ENCODE data around the gene HNMT.
"Not testable (repeated sequence)": the region's sequence is repeated elsewhere in the genome, so short reads cannot be mapped to it uniquely, and the experiment has no call there.

The HNMT gene

DNA sequence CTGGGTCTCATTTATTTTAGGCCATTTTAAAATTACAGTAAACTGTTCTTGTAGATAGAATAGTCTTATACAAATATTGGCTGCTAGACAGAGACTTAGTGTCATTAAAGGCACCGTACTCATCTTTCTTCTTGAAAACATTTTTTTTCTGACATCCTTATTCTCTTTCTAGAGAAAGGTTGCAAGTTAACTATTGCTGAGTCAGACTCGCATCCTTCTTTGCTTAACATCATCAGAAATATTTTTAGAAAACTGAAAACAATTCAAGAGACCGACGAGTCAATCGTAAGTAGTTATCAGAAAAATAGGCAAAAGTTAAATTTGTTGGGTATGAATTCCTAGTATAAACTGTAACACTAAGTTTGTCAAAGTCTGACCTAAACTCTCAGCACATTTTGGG, 72.2 kb downstream of the HNMT start:
- DNase-seq (ENCODE audit: insufficient read length, low spot score) (no peak), FAIRE-seq (no peak)

- FAIRE-seq = no peak
These were observed 72.8 kb downstream of the HNMT start for GRCh38 chr2:138037090-138037489.

GRCh38 chr2:138040616-138041015, 76.3 kb downstream of the HNMT start:
- FAIRE-seq (no peak), DNase-seq (ENCODE audit: insufficient read length, low spot score) (no peak)

More at GRCh38 chr2:138037090-138037489, 72.8 kb downstream of the HNMT start:
- no peak for DNase-seq (ENCODE audit: insufficient read length, low spot score)

GRCh38 chr2:138042311-138042710, 78.0 kb downstream of the HNMT start:
- FAIRE-seq (no peak), DNase-seq (ENCODE audit: insufficient read length, low spot score) (no peak)

- not testable (repeated sequence) for FAIRE-seq; DNase-seq (ENCODE audit: insufficient read length, low spot score)
These were observed 79.3 kb downstream of the HNMT start for GRCh38 chr2:138043588-138043987.

GRCh38 chr2:138058427-138058826, 94.2 kb downstream of the HNMT start:
- no peak for FAIRE-seq
- no peak for DNase-seq (ENCODE audit: insufficient read length, low spot score)

- FAIRE-seq (no peak), DNase-seq (ENCODE audit: insufficient read length, low spot score) (no peak)
These were observed 95.4 kb downstream of the HNMT start for GRCh38 chr2:138059487-138060300.

DNA sequence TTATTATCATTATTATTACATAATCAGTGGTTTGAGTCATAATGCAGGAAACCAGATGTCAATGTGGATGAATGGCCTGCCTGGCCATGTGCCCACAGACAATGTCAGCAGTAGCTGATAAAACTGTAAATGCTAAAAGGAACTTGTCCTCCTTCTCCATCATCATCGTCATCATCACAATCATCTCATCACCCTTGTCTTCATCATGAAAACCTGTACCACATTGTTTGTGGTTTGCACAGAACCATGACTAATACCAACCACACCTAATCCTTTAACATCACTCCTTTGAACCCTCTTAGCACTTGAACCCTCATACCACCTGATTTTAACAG, 96.0 kb downstream of the HNMT start:
- FAIRE-seq = no peak
- no peak for DNase-seq (ENCODE audit: insufficient read length, low spot score)

GRCh38 chr2:138061961-138062360, 97.7 kb downstream of the HNMT start:
- FAIRE-seq = no peak
- no peak for DNase-seq (ENCODE audit: insufficient read length, low spot score)

DNA sequence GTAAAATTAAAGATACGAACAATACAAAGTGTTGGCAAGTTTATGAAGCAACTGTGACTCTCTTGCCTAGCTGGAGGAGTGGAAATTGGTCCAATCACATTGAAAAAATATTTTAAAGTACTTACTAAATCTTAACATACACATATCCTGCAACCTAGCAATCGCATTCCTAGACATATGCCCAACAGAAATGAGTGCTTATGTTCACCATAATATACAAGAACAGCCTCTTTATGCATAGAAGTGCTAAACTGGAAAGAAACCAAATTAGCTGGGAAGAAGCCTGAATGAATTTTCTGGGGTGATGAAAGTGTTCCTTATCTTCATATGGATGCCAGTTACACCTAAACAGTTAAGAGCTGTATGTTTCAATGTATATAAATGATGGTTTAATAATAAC, 98.9 kb downstream of the HNMT start:
- FAIRE-seq (no peak), DNase-seq (ENCODE audit: insufficient read length, low spot score) (no peak)

Data from GM19239 (cell line).